Measurements from ENCODE around the gene SLC48A1. TPM values are rescaled to one million over a fixed set of nuclear protein-coding genes. Genes with fewer than 3 reads are reported as not detected.

SLC48A1 gene
- total and polyA plus RNA-seq, 2 donors (not counting 3 experiments of a cell fraction or from before 2014, with no cell fraction given): 17.3 to 20.3 TPM

DNA sequence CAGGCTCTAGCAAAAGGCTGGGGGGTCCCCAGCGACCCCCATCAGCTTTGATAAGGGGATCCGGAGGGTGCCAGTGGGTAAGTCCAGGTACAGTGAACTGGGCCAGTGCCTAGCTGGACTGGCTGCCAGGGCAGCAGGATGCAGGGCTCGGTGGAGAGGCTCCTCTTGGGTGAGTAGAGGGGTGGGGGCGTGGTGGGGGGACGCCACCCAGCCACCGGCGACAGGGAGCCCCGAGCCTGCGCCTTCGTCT lies 14.5 kb upstream of the SLC48A1 start:
- no peaks in the 10 kb centered on the region for H3K9me3 ChIP-seq (replicated peaks; ENCODE audit: control insufficient read depth, insufficient read depth, low read length)
- no peaks in the 10 kb centered on the region for H3K27me3 ChIP-seq (ENCODE audit: control insufficient read depth in 2 of 2, insufficient read depth in 2 of 2, low read length in 2 of 2)
- TSS peak; percentile 36 for BruUV-seq (replicated peaks)
- ChIA-PET POLR2A (interaction anchor here (1.4 to 1.6 kb wide), 3 partner anchors 15 to 62 kb away, joined by 3 to 11 read pairs (median 8); no protein-coding TSS in a partner anchor), CTCF (interaction anchor here (0.6 to 8.4 kb wide), 18 partner anchors 9 to 191 kb away, joined by 3 to 191 read pairs (median 6); partner anchors contain the start of genes RPAP3 and SLC48A1)
- peaks cover 32% of the 10 kb centered on the region for H3K79me2 ChIP-seq (ENCODE audit: control insufficient read depth, insufficient read depth, low read length)
- DNase-seq (ENCODE audit: low read depth, low spot score) (no peak), FAIRE-seq (no peak)
- H4K20me1 ChIP-seq (replicated peaks; ENCODE audit: control insufficient read depth, extremely low read depth, insufficient read depth, low read length): no peaks in the 10 kb centered on the region
- peak overlapping the region; percentile 85 for H3K9ac ChIP-seq (replicated peaks; ENCODE audit: extremely low read depth, insufficient read depth, low read length)
- H3K9me1 ChIP-seq (replicated peaks; ENCODE audit: control insufficient read depth, extremely low read depth, insufficient read depth, low read length): no peaks in the 10 kb centered on the region
- H3K4me2 ChIP-seq (ENCODE audit: insufficient read depth, low read length): peak overlapping the region; percentile 52
- peak overlapping the region; percentile 50 to 71 (median 62) for H3K4me3 ChIP-seq (replicated peaks in 1 of 3; ENCODE audit: insufficient read depth in 1 of 3, low read depth in 1 of 3, low read length in 3 of 3)
- H3K36me3 ChIP-seq (ENCODE audit: control insufficient read depth in 2 of 2, extremely low read depth in 1 of 2, insufficient read depth in 2 of 2, low read length in 2 of 2): no peaks in the 10 kb centered on the region
- intact Hi-C loops (cut with micrococcal nuclease): loop anchor here (1.0 to 5.0 kb wide), 3 partner anchors 15 to 959 kb away; partner anchors contain the start of genes CCNT1 and SLC48A1
- peaks cover 57% of the 10 kb centered on the region for H3K4me1 ChIP-seq (ENCODE audit: control insufficient read depth, extremely low read depth, insufficient read depth, low read length)
- dilution Hi-C loops (cut with MboI; ENCODE audit: extremely low pct_ligation_motif_present, low sequenced_read_pairs): no loop called here
- TF ChIP-seq, protein P1, sequence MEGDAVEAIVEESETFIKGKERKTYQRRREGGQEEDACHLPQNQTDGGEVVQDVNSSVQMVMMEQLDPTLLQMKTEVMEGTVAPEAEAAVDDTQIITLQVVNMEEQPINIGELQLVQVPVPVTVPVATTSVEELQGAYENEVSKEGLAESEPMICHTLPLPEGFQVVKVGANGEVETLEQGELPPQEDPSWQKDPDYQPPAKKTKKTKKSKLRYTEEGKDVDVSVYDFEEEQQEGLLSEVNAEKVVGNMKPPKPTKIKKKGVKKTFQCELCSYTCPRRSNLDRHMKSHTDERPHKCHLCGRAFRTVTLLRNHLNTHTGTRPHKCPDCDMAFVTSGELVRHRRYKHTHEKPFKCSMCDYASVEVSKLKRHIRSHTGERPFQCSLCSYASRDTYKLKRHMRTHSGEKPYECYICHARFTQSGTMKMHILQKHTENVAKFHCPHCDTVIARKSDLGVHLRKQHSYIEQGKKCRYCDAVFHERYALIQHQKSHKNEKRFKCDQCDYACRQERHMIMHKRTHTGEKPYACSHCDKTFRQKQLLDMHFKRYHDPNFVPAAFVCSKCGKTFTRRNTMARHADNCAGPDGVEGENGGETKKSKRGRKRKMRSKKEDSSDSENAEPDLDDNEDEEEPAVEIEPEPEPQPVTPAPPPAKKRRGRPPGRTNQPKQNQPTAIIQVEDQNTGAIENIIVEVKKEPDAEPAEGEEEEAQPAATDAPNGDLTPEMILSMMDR (IDR thresholded peaks at IDR 0.05; ENCODE audit: extremely low read depth in 1 of 2, insufficient read depth in 1 of 2, low read depth in 1 of 2, low read length in 2 of 2): no peak
- TF ChIP-seq JUN (IDR thresholded peaks at IDR 0.05; ENCODE audit: borderline replicate concordance, insufficient read depth, insufficient read length, low read depth): no peak
- no peak for TF ChIP-seq POLR2A (IDR thresholded peaks at IDR 0.05; ENCODE audit: low read depth, low read length)
- TF ChIP-seq EZH2 (IDR thresholded peaks at IDR 0.05; ENCODE audit: borderline replicate concordance, low read depth, low read length, severe bottlenecking): no peak
- TF ChIP-seq MYC (IDR thresholded peaks at IDR 0.05; ENCODE audit: low read depth, low read length): no peak
- TF ChIP-seq POLR2AphosphoS5 (IDR thresholded peaks at IDR 0.05; ENCODE audit: insufficient read depth, low read depth, low read length): no peak
- TF ChIP-seq FOS (IDR thresholded peaks at IDR 0.05; ENCODE audit: borderline replicate concordance, insufficient read depth, low read length): no peak
- no peak for TF ChIP-seq GATA2 (IDR thresholded peaks at IDR 0.05; ENCODE audit: insufficient read depth, insufficient read length, low read depth, low read length)
- TF ChIP-seq MAX (IDR thresholded peaks at IDR 0.05; ENCODE audit: insufficient read depth, insufficient read length): no peak
- H3K27ac ChIP-seq (ENCODE audit: insufficient read depth, low read depth, low read length): peak overlapping the region; percentile 95
- no peak overlapping the region for H2AFZ ChIP-seq (ENCODE audit: low read depth, low read length)

Data from endothelial cell of umbilical vein (primary cell).